Hematopoietic multipotent progenitor cell treated with erythropoietin and hydrocortisone succinate and interleukin-3 and kit ligand, for 6 days (in vitro differentiated cells): Measurements from ENCODE around the gene LGALS4.
A peak's percentile ranks its signal among the peaks of the same experiment; 100 is the strongest.
"Not testable (repeated sequence)": the region's sequence is repeated elsewhere in the genome, so short reads cannot be mapped to it uniquely, and the experiment has no call there.

Source experiments
- DNase-seq: peaks from one replicate; pipeline ENCODE4 v3.0.0-alpha.2; 2015

Gene LGALS4

GRCh38 chr19:38841787-38842438 is 29.2 kb upstream of the LGALS4 start:
- DNase-seq = no peak

DNA sequence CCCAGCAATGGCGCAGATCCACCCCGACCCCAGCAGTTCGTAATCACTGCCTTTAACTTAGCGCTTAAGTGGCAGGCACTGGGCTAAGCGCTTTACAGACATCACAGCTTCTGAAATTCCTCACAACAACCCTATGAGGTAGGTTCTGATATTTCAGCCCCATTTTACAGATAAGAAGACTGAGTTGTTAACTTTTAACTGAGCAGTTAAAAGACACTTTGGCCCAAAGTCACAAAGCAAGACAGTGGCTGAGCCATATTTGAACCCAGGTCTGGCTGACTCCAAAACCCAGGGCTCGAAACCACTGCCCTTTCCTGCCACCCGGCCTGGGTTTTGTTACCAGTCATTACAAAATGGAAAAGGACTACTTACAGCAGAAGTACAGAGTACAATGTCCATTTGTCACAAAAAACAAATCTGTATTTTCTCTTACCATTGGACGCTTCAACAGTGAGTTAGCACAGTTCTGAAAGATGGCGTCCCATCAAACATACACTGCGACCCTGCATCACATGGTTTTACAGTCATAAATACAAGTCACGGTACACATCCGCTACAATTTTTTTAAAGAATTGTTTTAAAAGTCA is 28.5 kb upstream of the LGALS4 start:
- no peak for DNase-seq

DNA sequence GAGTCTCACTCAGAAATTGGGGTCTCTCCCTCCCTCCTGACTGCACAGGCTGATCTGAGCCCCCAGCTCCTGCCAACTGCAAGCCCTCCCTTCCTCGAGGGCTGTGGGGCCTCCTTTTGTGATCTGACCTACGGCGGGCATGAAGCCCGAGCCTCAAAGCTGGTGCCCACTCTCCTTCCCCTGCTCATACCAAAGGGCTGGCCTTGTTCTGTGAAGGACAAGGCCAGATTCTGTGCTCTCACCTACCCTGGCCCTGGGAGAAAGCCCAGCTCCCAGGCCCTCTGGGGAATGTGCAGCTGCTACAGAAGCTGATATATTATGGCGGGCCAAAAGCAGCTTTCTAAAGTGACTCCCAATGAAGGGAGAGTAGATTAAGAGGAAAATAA is 27.8 kb upstream of the LGALS4 start:
- no peak for DNase-seq

GRCh38 chr19:38839816-38840582 is 27.3 kb upstream of the LGALS4 start:
- DNase-seq = no peak

DNA sequence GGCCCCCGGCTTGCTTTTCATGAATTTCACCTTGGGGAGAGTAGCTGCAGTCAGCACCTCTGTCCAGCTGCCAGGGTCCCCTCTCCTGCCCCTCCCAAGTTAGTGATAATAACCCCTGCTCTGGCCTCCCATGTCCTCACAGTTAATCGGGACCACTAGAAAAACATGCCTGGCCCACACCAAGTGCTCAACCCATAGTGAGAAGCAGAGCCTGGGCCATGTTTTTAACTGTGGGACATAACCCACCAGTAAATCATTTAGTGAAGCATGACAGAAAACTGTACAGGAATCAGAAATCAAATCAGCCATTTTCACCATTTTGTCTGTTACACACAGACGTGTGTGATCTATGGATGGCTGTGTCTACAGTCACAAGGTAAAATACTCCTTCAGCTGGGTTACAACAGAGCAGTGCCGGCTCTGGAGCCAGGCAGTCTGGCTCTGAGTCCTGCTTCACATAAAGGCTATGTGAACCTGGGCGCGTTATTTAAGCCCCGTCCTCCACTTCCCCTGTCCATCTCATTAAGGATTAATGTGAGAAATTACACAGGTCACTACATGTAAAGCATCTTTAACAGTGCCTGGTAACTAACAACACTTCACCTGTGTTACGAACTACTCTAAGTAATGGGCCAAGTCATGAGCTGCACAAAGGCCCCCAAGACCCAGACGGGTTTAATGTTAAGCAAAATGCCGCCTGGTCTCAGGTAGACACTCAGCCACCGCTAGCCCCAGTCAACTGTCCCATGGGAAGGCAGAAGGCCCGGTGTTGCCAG is 26.4 kb upstream of the LGALS4 start:
- no peak for DNase-seq

GRCh38 chr19:38838208-38838985 is 25.7 kb upstream of the LGALS4 start:
- no peak for DNase-seq

GRCh38 chr19:38837656-38838121 is 24.9 kb upstream of the LGALS4 start:
- no peak for DNase-seq

- no peak for DNase-seq
These were observed 24.4 kb upstream of the LGALS4 start for GRCh38 chr19:38836983-38837626.

DNA sequence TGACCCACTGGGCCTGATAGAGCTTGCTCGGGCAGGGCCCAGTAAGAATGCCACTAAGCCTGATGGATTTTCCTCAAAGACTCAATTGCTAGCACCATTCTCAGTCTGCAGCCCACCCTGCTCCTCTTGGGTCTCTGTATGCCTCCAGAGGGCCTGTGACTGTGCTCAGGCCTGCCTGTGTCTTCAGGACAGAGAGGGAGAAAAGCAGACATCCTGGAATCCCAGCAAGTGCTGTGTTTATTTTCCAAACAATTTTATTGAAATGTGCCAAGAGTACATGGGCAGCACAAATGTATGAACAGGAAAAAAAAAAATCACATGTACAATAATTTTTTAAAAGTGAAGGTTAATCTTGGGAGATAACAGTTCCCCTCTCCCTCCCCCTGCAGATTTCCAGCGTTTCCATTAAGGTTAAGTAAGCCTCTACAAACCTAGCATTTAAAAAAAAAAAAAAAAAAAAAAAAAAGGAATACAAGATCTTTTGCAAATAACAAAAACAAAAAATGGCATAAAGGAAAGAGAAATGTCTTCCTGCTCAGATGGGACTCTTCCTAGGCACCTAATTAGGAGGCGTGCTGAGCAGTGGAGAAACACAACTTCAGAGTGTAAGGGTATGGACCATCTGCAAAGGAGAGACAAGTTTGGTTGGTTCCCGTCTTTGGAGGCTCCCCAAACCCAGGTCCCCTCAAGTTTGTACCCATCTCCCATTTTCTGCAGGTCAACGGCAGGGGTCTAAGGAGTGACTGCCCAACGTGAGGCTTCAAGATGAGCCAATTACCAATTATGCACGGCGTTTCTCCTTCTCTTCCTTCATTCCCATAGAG is 23.6 kb upstream of the LGALS4 start:
- DNase-seq = no peak

- DNase-seq = no peak
These were observed 21.8 kb upstream of the LGALS4 start for GRCh38 chr19:38834590-38834989.

DNA sequence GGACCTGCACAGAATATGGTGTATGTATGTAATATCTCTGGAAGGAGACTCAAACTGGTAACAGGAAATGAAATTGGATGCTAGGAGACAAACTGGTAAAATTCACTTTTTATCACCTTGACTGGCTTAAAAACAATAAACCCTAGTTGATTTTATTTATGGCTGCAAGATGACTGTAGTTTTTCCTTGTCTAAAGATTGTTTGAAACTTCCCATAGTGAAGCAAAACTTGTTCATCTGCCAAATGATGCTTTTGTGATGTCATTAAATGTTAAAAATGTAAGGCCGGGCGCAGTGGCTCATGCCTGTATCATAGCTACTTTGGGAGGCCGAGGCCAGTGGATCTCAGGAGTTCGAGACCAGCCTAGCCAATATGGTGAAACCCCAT is 21.4 kb upstream of the LGALS4 start:
- no peak for DNase-seq

DNA sequence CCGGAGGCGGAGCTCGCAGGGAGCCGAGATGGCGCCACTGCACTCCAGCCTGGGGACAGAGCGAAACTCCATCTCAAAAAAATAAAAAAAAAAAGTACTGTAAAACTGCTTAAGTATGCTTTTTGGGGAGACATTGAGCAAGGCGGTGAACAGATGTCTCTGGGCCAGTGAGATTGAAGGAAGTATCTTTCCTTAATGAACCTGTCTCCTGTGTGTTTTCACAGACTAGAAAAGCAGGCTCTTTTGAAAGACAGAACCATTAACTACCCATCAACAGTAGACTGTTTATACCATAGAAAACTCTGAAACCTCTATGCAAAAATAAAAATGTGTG is 20.3 kb upstream of the LGALS4 start:
- no peak for DNase-seq

- peak; percentile 57 for DNase-seq
These were observed 18.4 kb upstream of the LGALS4 start for GRCh38 chr19:38831142-38831605.

DNA sequence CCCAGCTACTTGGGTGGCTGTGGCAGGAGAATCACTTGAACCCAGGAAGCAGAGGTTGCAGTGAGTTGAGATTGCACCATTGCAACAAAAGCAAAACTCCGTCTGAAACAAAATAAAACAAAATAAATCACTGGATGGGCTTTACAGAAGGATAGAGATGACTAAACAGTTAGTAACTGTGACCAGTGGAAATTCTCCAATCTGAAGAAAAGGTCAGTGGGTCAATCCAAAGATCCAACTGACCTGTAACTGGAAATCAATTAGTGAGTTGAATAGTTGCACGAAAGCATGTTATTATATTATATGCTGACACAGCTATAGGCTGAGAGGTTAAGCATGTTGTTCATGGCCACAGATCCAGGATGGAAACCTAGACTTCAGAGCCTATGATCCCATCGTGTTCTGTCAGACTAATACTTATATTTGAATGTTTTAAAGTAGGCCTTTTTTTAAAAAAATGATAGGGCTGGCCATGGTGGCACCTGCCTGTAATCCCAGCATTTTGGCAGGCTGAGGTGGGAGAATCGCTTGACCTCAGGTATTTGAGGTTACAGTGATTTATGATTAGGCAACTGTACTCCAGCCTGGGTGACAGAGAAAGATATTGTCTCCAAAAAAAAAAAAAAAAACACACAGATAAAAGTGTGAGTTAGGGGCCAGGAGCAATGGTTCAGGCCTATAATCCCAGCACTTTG is 17.4 kb upstream of the LGALS4 start:
- DNase-seq = no peak

DNA sequence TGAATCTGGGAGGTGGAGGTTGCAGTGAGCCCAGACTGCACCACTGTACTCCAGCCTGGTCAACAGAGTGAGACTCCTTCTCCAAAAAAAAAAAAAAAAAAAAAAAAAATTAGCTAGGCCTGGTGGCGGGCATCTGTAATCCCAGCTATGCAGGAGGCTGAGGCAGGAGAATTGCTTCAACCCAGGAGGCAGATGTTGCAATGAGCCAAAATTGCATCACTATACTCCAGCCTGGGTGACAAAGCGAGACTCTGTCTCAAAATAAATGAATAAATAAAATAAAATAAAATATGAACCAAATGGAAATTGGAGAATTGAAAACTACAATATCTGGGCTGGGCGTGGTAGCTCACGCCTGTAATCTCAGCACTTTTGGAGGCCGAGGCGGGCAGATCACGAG is 16.5 kb upstream of the LGALS4 start:
- not testable (repeated sequence) for DNase-seq

DNA sequence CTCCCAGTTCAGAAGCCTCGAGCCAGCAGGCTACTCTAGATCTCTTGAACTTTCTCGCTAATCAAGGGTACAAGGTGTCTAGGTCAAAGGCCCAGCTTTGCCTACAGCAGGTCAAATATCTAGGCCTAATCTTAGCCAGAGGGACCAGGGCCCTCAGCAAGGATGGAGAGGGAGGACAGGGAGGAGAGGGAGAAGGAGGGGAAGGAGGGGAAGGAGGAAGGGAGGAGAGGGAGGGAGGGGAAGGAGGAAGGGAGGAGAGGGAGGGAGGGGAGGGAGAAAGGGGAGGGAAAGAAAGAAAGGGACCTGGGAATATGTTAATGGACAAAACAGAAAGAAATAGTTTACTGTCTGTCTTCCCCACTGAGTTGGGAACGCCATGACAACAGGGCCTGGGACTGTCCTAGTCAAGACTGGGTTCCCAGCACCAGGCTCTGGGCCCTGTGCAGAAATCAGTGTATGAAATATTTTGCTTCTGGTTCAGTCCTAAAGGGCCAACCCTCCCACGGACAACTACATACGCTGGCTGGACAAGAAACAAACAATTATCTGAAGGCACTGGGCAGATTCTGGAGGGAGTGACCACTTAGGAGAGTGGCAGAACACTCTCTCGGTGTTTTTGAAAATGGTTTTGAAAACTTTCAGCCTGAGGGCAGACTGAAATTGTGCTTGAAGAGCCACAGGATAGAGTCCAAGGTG is 14.3 kb upstream of the LGALS4 start:
- no peak for DNase-seq

DNA sequence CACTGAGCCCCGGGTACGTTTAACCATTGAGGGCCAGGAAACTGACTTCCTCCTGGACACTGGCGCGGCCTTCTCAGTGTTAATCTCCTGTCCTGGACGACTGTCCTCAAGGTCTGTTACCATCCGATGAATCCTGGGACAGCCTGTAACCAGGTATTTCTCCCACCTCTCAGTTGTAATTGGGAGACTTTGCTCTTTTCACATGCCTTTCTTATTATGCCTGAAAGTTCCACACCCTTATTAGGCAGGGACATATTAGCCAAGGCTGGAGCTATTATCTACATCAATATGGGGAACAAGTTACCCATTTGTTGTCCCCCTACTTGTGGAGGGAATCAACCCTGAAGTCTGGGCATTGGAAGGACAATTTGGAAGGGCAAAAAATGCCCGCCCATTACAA is 13.2 kb upstream of the LGALS4 start:
- DNase-seq = not testable (repeated sequence)

DNA sequence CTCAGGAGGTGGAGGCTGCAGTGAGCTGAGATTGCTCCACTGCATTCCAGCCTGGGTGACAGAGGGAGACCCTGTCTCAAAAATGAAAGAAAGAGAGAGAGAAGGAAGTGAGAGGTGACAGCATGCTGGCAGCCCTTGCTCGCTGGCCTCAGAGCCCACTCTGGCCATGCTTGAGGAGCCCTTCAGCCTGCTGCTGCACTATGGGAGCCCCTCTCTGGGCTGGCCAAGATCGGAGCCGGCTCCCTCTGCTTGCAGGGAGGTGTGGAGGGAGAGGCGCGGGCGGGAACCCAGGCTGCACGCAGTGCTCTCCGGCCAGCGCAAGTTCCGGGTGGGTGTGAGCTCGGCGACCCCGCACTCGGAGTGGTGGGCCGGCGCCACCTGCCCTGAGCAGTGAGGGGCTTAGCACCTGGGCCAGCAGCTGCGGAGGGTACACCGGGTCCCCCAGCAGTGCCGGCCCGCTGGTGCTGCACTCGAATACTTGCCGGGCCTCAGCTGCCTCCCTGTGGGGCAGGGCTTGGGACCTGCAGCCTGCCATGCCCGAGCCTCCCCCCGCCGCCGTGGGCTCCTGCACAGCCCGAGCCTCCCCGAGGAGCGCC is 8.6 kb upstream of the LGALS4 start:
- DNase-seq = not testable (repeated sequence)

DNA sequence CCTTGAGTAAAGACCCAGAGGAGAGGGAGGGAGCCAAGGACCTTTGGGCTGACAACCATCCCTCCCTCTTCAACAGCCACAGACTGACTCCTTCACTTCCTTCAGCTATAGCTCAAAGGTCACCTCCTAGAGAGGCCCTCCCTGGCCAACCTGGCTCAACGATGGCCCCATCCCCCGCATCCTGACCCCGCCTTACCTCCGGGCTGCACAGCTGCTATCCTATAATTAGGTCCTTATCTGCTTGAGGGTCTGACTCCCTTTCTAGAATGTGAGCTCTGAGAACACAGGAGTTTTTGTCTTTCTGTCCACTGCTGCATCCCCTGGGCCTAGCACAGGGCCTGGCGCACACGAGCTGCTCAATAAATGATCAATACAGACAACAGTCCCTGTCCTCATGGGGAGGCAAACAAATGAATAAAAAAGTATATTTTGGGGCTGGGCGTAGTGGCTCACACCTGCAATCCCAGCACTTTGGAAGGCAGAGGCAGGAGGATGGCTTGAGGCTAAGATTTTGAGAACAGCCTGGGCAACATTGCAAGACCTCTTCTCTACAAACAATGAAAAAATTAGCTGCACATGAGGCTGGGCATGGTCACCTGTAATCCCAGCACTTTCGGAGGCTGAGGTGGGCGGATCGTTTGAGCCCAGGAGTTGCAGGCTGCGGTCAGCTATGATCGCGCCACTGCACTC is 6.6 kb upstream of the LGALS4 start:
- DNase-seq = no peak
